NCI-H2081 treated with DMSO at 0.1 percent for 48 hours (cell line): ENCODE results near the gene FOXQ1.
"Not testable (repeated sequence)": the region's sequence is repeated elsewhere in the genome, so short reads cannot be mapped to it uniquely, and the experiment has no call there.

Experiments used
- DNase-seq: peaks from one replicate; lab custom pipeline; 2025; lab: John Stamatoyannopoulos, UW

Gene FOXQ1

DNA sequence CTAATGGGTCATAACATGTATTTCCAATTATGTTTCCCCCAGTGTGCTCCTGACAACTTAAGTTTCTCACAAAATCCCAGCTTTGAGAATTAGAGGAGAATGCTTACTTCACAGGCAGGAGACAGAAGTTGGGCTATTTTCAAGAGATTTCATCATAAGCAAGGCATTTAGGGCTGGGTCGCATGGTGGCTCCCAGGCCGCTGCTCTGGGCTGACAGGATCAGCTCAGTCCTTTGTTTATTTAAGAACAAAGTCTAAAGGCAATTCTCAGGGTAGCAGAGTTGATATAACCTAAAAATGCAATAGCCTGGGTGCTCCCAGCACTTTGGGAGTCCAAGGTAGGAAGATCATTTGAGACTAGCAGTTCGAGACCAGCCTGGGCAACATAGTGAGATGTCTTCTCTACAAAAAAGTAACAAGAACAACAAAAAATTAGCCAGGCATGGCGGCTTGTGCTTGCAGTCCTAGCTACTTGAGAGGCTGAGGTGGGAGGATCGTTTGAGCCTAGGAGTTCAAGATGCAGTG, 10.9 kb downstream of the FOXQ1 start:
- DNase-seq, result no peak

DNA sequence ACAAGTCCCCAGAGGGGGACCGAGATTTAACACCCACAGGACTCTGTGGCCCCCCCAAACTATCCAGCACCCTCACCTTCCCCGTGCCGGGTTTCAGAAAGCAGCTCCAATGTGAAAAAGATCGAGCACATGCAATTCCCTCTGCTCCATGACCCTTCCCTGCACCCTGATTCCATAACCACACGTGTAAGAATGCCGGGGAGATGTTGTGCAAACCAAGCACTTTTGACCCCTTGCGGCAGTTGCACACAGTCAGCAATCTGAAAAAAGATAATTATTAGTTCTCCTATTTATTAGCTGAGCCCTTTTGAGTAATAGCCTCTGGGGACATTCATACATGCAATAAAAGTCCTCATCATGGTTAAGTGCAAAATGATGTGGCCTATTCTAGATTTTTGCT, 13.0 kb downstream of the FOXQ1 start:
- no peak for DNase-seq

DNA sequence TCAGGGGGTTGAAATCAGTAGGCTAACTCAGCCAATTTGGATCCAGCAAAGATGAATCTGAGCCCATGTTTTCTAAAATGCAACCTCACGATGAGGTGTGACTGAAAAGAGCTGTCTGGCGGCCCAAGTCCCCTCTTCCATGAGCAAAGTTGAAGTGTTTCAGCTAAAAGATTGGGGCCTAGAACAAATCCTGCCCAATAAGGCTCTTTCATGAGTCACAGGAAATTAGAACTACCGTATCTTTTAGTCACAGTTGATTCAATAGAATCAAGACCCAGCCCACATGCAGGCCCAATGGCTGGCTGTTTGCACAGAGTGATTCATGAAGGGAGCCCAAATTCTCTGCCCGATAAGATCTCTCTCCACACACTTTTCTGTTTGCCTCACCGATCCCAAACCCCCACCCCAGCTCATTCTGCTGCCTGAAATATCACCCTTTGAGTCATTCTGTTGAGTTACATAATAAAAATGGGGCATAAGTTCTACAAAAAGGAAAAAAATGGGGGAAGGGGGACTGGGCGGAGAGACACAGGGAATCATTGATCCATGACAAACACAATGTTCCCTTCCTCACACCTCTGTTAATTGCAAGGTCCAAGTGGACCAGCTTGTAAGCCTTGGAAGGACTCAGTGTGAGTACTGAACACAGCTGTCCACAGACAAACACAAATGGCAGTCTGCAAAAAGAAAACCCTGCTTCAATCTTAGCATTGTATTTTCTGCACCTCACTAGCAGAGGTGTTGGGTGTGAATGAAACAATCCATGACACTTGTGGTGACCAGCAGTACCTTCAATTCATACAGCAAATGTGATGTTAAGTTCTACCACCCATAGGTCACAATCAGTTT, 13.8 kb downstream of the FOXQ1 start:
- DNase-seq, result no peak

DNA sequence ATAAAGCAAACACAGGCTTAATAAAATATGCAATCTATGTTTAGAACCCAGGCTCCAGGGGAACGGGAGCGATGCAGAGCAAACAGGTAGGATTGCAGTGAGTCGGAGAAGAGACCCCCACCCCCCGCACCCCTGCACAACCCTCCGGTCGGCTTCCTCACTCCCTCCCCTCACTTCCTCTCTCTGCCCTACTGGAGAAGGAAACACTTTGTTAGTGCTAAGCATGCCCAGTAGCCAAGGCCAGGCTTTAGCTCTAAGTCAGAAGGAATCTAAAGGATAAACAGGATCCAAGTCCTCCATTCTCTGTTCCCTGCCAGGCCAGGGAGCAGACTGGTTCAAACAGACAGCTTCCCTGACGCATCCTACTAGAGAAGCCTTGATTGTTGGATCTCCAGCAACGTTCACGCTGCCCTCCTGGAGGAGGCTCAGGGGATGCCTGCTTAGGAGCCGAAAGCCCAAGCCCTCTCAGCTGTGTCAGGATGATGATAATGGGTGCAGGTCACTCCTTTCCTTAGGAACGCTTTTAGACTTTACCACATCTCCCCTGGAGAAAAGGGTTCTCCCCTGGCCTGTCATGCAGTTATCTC, 14.7 kb downstream of the FOXQ1 start:
- DNase-seq, result no peak

DNA sequence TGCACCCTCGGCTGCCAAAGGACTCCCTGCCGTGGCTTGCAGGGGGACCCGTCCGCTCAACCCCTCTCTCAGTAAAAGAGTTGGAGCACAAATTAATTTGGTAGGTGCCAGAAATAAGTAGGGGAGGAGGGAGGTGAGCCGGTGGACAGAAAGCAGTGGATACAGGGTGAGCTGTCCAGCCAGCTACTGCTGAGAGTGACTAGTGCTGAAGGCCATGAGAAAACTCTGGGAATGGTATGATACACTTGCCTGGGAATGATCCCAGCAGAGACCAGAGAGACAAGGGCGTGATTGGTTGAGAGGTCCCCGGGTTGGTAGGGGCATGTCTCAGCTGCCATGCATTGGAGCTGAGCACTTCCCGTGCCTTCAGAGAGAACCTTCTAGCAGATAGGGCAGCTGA, 15.7 kb downstream of the FOXQ1 start:
- DNase-seq, result no peak

DNA sequence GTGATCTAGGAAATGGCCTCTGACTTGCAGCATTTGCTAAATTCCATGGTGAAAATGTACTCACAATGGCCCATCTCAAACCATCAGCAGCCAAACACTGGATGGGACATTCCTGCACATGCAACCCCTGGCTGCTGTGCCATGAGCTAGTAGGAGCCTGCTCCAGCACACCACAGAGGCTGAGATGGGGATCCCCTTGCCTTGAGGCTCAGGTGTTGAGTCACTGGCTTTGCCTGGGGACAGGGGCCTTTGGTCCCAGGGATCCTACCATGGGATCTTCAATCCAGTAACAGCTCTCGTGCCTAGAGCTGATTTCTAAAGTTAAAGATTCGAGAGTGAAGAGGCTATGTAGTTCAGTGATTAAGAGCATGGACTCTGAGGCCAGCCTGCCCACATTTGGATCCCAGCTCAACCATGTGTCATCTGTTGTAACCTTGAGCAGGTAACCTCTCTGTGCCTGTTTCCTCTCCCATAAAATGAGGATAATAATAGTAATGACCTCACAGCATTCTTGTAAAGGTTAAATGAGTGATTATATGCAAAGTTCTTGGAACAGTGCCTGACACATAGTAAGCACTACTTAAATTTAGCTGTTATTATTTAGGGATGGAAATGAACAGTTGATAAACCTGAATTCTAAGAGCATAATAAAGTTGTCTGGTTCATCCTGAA, 16.4 kb downstream of the FOXQ1 start:
- DNase-seq, result no peak

DNA sequence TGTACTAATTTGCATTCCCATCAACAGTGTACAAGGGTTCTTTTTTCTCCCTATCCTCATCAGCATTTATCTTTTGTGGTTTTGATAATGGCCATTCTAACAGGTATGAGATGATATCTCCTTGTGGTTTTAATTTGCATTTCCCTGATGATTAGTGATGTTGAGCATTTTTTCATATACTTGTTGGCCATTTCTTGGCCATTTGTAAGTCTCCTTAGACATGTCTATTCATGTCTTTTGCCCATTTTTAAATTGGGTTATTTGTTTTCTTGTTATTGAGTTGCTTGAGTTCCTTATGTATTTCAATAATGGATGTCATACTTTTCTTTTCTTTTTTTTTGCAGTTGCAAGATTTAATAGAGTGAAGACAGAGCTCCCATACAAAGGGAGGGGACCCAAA, 17.8 kb downstream of the FOXQ1 start:
- DNase-seq, result no peak

DNA sequence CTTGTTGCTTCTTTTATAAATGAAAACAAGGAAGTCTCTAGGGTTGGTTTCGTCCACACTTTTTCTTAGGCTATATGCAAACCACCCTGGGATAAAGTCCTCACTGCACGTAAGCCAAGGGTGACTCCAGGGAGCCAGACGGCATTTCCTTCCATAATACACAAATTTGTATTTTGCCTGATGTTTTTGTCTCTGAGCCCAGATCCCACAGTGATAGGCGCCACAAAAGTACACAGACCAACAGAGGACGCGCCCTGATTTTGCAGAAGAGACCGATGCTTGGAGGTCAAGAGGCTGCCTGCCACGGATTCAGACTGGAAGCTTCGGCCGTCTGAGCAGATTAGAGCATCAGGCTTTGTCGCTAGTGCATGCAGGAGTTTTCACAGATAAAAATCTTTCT, 22.8 kb downstream of the FOXQ1 start:
- DNase-seq, result no peak

DNA sequence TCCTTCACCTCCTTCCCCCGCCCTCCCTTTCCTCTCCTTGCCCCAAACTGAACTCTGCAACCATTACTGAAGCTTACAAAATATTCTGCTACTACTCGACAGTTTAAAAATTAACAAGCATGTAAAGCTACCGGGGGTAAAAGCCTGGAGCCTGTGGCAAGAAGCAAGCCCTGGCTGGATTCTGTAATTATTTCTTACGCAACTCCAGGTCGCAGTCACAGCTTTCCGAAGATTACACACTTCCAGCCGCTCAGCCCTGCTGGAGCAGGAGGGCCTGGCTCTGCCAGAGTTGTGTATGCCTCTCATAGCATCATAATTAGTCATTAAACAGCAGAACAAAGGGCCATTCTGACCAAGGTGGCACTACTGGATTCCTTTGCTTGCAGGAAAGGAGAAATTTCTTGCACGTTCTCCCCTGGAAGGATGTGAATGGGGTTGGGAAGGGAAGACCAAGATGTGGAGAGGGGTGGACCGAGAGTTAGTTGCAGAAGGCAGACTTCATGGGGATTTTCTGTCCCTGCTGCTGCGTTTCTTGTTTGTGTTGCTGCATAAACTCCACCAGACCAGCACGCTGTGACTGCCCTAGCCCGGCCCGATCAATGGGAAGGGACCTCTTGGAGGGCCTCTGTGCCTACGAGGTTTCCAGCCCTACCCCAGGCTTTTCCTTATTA, 23.6 kb downstream of the FOXQ1 start:
- no peak for DNase-seq

DNA sequence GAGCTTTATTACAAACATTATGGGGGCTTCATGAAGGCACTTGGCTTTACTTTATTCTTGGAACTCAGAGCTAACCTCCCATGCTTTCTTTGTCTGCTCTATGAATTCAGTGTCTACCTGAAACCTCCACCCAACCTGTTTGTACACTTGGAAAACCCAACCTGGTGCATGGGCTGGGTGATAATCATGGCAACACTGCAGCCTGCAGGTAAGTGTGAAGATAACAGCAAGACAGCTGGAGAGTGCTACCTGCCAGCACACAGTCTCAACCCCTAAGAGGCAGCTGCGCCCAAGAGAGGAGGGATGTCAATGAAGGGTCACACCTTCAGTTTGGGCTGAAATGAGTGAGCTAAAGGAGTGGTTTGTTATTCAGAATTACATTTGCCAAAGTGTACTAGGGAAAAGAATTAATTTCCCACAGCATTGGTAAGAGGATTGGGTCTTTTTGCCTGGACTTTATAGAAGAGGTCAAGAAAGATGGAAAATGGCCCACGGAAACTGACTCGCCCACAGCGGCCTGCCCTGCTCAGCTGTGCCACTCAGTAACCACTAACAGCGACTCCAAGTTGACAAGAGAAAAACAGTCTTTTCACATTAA, 24.4 kb downstream of the FOXQ1 start:
- DNase-seq, result no peak

DNA sequence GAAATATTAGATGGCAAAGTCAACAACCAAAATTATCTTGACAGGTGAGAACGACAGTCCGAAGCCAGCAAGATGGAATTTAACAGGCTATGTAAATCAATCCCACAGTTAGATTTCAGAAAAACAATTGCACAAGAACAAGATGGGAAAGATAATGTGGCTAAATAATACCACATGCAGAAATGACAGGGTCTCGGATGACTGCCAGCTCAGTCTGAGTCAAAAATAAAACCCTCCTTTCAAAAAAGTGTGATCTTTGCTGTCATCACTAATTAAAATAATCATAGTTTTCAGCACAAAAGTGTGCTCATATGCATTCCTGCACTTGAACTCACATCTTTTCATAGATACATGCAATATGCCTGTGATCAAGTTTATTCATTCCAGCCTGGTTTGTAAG, 25.9 kb downstream of the FOXQ1 start:
- DNase-seq, result no peak

DNA sequence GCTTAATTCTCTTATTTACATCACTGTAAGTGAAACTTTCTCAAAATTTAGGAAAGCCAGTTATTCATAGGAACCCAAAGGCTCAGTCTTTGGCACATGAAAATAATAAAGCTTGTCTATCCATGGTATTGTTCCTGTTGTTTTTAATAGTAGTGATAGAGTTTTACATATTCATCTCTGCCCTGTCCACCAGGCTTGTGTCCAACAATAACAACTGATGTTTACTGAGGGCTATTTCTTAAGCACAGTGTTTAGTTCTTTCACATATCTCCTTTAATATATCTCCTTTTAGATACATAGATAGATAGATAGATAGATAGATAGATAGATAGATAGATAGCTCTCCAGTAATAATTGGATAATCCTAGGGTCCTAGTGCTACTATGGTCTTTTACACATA, 34.2 kb downstream of the FOXQ1 start:
- no peak for DNase-seq

DNA sequence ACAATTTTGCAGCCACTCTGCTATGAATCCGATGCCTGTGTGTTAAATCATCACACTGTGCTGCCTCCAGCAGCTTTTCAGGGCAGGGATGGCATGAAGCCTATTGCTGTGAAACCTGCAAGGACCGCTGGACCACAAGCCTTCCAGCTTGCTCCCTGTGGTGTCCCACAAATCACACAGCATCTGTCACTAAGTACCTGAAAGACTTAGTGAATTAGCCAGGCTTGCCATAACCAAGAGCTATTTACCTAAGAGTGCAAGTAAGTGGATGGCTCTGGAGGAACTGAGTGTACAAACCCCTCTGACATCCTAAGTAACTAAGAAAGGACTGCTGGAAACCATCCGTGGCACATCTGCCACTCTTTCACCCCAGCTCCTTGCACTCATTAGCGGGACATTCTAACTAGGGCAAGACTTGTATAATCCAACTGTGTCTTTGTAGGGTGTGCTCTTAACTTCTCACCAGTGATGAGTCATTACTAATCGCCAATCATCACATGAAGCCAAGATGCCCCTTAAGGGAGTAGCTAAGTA, 34.7 kb downstream of the FOXQ1 start:
- DNase-seq, result no peak

DNA sequence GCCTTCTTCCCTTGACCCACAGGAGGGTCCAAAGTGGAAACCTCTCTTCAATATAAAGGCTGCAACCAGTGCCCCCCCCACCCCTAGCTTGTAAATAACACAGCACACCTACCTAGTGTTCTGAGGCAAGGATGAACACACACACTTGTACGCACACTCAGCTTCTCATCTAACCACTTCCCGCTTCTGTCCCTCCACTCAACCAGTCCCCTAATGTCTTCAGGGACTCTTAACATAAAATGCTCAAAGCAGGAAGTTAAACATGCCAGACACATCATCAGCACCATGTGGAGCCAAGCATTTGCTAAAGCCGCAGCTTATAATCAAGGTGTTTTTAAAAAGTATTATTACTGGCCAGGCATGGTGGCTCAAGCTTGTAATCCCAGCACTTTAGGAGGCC, 35.3 kb downstream of the FOXQ1 start:
- no peak for DNase-seq

DNA sequence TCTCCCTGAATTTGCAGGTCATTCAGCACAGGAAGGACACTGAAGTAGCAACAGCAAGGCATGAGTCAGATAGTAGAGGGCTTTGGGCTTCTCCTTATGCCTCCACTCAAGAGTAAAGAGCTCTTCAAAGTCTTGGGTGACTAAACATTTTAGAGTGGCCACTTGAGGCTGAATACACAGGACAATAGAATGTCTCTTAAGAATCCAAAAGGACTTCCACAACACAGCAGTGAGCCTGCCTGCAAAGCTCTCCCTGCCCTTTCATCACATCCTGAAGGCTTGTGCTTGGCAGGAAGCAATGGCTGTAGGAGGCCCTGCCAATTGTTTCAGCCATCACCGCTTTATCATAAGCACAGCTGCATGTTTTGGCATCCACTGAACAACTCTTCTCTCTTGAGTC, 36.8 kb downstream of the FOXQ1 start:
- DNase-seq, result no peak

DNA sequence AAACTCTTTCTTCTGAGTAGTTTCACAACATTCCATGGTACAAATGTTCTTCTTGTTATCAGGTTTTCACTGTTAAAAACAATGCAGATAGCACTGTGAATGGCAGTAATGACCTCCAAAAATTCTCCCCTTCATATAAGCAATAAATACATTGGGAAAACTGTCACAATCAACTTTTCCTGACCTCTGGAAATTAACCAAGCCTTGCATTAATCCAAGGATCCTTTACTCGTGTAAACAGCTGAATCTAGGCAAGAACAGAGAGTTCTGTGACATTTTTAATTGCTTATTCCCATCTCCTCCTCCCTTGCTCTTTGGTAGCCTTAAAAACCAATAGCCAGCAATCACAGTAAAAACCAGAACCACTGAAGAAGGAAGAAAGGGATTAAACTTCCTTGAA, 37.8 kb downstream of the FOXQ1 start:
- DNase-seq, result no peak

DNA sequence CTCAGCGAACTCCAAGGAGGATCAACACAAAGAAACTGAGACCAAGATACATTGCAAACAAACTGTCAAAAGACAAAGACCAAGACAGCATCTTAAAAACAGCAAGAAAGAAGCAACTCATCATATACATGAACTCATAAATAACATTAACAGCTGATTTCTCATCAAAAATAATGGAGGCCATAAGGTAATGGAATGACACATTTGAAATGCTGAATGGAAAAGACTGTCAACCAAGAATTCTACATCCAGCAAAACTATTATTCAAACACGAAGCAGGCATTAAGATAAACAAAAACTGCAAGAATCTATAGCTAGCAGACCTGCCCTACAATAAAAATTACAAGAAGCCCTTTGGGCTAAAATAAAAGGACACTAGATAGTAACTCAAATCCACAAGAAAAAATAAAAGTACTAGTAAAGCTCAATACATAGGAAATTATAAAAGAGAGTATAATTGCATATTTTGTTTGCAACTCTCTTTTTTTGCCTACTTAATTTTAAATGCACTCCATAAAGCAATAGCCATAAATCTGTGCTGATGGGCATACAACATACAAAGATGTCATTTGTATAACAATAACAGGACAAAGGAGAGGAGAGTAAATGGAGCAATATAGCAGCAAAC, 39.6 kb downstream of the FOXQ1 start:
- DNase-seq, result no peak

DNA sequence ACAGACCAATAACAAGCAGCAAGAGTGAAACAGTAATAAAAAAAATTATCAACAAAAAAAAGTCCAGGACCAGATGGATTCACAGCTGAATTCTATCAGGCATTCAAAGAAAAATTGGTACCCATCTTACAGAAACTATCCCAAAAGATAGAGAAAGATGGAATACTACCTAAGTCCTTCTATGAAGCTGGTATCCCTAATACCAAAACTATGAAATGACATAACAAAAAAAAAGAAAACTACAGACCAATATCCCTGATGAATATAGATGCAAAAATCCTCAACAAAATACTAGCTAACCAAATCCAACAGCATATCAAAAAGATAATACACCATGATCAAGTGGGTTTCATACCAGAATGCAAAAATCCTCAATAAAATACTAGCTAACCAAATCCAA, 43.2 kb downstream of the FOXQ1 start:
- not testable (repeated sequence) for DNase-seq

DNA sequence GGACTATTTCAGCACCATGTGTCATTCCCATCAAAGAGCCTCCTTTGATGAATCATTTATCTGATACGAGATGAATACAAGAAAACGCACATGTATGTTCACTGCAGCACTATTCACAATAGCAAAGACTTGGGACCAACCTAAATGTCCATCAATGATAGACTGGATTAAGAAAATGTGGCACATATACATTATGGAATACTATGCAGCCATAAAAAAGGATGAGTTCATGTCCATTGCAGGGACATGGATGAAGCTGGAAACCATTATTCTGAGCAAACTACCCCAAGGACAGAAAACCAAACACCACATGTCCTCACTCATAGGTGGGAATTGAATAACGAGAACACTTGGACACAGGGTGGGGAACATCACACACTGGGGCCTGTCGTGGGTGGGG, 49.8 kb downstream of the FOXQ1 start:
- DNase-seq, result not testable (repeated sequence)

DNA sequence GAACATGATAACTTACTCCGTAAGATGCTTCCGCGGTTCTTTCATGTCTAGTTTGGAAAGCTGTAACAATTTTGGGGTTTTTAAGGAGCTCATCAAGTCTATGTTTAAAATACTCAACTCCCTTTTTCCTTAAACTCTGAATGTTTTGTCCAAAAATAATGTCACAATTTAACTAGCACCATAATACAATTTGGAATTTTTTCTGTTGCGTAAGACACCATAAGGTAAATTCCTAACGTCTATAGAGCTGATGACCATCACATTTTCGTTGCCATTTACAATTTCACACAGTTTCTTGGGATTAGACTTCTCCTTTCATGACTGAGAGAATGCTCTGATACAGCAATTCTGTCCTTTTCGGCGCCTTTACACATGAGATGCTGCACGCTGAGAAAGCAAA, 50.7 kb downstream of the FOXQ1 start:
- no peak for DNase-seq

DNA sequence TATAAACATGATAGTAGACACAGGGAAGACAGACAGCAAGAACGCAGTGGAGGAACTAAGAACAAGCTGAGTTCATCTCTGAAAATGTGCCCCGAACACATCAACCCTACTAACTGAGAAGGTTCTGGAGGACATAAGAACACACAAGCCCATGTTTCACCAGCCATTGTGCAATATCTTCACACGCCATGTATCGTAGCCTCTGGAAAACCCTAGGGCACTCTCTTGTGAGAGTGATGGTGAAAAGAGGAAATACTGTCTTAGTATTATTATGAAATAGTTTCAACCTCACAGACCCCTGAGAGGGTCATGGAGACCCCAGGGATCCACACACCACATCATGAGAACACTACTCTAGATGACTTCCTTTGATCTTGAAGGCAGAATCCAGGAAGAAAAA, 51.4 kb downstream of the FOXQ1 start:
- no peak for DNase-seq
